ENCODE measurements around the gene GALNS. TPM values are rescaled to one million over a fixed set of nuclear protein-coding genes. Genes with fewer than 3 reads are reported as not detected.

Gene GALNS
- polyA plus RNA-seq, 1 donor from 2014 or later: 19.4 TPM

GRCh38 chr16:88893127-88893968, 36.6 kb upstream of the GALNS start:
- Histone ChIP-seq H4K20me1 (ENCODE audit: insufficient read depth) (no peaks in the 10 kb centered on the region), H3K4me3 (ENCODE audit: low read length) (no peak overlapping the region), H3K27me3 (ENCODE audit: insufficient read depth, low read depth, low read length) (no peaks in the 10 kb centered on the region), H3K9me3 (ENCODE audit: low read length) (no peaks in the 10 kb centered on the region), H3K36me3 (ENCODE audit: insufficient read depth, low read length) (no peaks in the 10 kb centered on the region), H3K9me2 (ENCODE audit: insufficient read depth, low read length) (no peaks in the 10 kb centered on the region), H3K27ac (ENCODE audit: low read length) (no peak overlapping the region), H3K4me2 (ENCODE audit: low read length) (no peak overlapping the region), H3K9ac (ENCODE audit: low read length) (no peak overlapping the region), H3K79me2 (replicated peaks; ENCODE audit: insufficient read depth, low read length) (no peaks in the 10 kb centered on the region), H3F3A (ENCODE audit: insufficient read depth, low read length, poor library complexity, severe bottlenecking) (no peaks in the 10 kb centered on the region), H2AFZ (ENCODE audit: low read depth, low read length) (no peak overlapping the region)
- TF ChIP-seq EP300 (conservative IDR thresholded peaks at IDR 0.05; ENCODE audit: poor library complexity, severe bottlenecking) (no peak), MXI1 (conservative IDR thresholded peaks at IDR 0.05; ENCODE audit: poor library complexity, severe bottlenecking) (no peak), SMC3 (conservative IDR thresholded peaks at IDR 0.05; ENCODE audit: poor library complexity) (no peak), RAD21 (conservative IDR thresholded peaks at IDR 0.05) (no peak), POLR2AphosphoS5 (IDR thresholded peaks at IDR 0.05) (no peak), EZH2 (IDR thresholded peaks at IDR 0.05; ENCODE audit: borderline replicate concordance, insufficient read depth, low read length, poor library complexity, severe bottlenecking) (no peak), TAF1 (IDR thresholded peaks at IDR 0.05; ENCODE audit: low read depth) (no peak)
- TF ChIP-seq, protein P1, sequence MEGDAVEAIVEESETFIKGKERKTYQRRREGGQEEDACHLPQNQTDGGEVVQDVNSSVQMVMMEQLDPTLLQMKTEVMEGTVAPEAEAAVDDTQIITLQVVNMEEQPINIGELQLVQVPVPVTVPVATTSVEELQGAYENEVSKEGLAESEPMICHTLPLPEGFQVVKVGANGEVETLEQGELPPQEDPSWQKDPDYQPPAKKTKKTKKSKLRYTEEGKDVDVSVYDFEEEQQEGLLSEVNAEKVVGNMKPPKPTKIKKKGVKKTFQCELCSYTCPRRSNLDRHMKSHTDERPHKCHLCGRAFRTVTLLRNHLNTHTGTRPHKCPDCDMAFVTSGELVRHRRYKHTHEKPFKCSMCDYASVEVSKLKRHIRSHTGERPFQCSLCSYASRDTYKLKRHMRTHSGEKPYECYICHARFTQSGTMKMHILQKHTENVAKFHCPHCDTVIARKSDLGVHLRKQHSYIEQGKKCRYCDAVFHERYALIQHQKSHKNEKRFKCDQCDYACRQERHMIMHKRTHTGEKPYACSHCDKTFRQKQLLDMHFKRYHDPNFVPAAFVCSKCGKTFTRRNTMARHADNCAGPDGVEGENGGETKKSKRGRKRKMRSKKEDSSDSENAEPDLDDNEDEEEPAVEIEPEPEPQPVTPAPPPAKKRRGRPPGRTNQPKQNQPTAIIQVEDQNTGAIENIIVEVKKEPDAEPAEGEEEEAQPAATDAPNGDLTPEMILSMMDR (IDR thresholded peaks at IDR 0.05; ENCODE audit: poor library complexity, severe bottlenecking): no peak
- TF ChIP-seq, protein P2, sequence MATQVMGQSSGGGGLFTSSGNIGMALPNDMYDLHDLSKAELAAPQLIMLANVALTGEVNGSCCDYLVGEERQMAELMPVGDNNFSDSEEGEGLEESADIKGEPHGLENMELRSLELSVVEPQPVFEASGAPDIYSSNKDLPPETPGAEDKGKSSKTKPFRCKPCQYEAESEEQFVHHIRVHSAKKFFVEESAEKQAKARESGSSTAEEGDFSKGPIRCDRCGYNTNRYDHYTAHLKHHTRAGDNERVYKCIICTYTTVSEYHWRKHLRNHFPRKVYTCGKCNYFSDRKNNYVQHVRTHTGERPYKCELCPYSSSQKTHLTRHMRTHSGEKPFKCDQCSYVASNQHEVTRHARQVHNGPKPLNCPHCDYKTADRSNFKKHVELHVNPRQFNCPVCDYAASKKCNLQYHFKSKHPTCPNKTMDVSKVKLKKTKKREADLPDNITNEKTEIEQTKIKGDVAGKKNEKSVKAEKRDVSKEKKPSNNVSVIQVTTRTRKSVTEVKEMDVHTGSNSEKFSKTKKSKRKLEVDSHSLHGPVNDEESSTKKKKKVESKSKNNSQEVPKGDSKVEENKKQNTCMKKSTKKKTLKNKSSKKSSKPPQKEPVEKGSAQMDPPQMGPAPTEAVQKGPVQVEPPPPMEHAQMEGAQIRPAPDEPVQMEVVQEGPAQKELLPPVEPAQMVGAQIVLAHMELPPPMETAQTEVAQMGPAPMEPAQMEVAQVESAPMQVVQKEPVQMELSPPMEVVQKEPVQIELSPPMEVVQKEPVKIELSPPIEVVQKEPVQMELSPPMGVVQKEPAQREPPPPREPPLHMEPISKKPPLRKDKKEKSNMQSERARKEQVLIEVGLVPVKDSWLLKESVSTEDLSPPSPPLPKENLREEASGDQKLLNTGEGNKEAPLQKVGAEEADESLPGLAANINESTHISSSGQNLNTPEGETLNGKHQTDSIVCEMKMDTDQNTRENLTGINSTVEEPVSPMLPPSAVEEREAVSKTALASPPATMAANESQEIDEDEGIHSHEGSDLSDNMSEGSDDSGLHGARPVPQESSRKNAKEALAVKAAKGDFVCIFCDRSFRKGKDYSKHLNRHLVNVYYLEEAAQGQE (IDR thresholded peaks at IDR 0.05; ENCODE audit: borderline replicate concordance): no peak

DNA sequence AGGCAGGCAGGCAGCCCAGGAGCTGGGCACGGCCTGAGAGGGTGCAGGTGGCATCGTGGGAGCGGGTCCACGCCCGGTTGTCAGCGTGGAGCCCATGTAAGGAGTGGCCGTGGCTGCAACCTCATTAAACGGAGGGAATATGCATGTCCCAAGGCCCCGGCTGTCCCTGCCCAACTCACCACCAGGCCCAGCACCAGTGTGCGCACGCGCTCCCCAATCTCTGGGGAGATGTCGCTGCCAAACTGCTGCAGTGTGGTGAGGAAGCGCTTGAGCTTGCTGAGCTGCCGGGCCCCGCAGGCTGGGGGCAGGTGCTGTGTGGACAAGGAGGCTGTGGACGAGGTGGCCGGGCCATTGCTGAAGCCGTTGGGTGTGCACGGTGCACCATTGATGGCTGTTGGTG, 35.3 kb upstream of the GALNS start:
- H3K9me2 ChIP-seq (ENCODE audit: insufficient read depth, low read length): no peaks in the 10 kb centered on the region
- no peak for TF ChIP-seq SMC3 (conservative IDR thresholded peaks at IDR 0.05; ENCODE audit: poor library complexity)
- TF ChIP-seq POLR2AphosphoS5 (IDR thresholded peaks at IDR 0.05): no peak
- TF ChIP-seq EP300 (conservative IDR thresholded peaks at IDR 0.05; ENCODE audit: poor library complexity, severe bottlenecking): no peak
- TF ChIP-seq RAD21 (conservative IDR thresholded peaks at IDR 0.05): no peak
- TF ChIP-seq, protein P2 (IDR thresholded peaks at IDR 0.05; ENCODE audit: borderline replicate concordance): no peak
- no peak for TF ChIP-seq MXI1 (conservative IDR thresholded peaks at IDR 0.05; ENCODE audit: poor library complexity, severe bottlenecking)
- H3K79me2 ChIP-seq (replicated peaks; ENCODE audit: insufficient read depth, low read length): no peaks in the 10 kb centered on the region
- H3K36me3 ChIP-seq (ENCODE audit: insufficient read depth, low read length): no peaks in the 10 kb centered on the region
- no peak overlapping the region for H3K27ac ChIP-seq (ENCODE audit: low read length)
- H3K9ac ChIP-seq (ENCODE audit: low read length): no peak overlapping the region
- no peak overlapping the region for H3K4me3 ChIP-seq (ENCODE audit: low read length)
- H2AFZ ChIP-seq (ENCODE audit: low read depth, low read length): no peak overlapping the region
- no peaks in the 10 kb centered on the region for H3K27me3 ChIP-seq (ENCODE audit: insufficient read depth, low read depth, low read length)
- no peaks in the 10 kb centered on the region for H3F3A ChIP-seq (ENCODE audit: insufficient read depth, low read length, poor library complexity, severe bottlenecking)
- H3K9me3 ChIP-seq (ENCODE audit: low read length): no peaks in the 10 kb centered on the region
- H3K4me2 ChIP-seq (ENCODE audit: low read length): no peak overlapping the region
- H4K20me1 ChIP-seq (ENCODE audit: insufficient read depth): no peaks in the 10 kb centered on the region
